ENCODE data around the gene LPAR5.

GRCh38 chr12:6575648-6576047 lies 60.1 kb downstream of the LPAR5 start:
- TF ChIP-seq POLR2A (IDR thresholded peaks at IDR 0.05), result no peak
- TF ChIP-seq CTCF (IDR thresholded peaks at IDR 0.05), result no peak
- TF ChIP-seq EP300 (IDR thresholded peaks at IDR 0.05), result no peak
